ENCODE measurements around the gene ANKRD9.

Gene ANKRD9

GRCh38 chr14:102532204-102532658 is 22.7 kb upstream of the ANKRD9 start:
- no peak for TF ChIP-seq CTCF (IDR thresholded peaks at IDR 0.05)
- Histone ChIP-seq H3K4me3 (no peak overlapping the region), H3K27ac (no peak overlapping the region)
- no peak for DNase-seq (ENCODE audit: low spot score)

GRCh38 chr14:102530828-102531478 is 21.4 kb upstream of the ANKRD9 start:
- H3K27ac ChIP-seq: no peak overlapping the region
- TF ChIP-seq CTCF (IDR thresholded peaks at IDR 0.05): no peak

GRCh38 chr14:102528431-102529170 is 19.0 kb upstream of the ANKRD9 start:
- DNase-seq (ENCODE audit: low spot score): no peak
- no peak for TF ChIP-seq CTCF (IDR thresholded peaks at IDR 0.05)
- Histone ChIP-seq H3K27ac (no peak overlapping the region), H3K4me3 (no peak overlapping the region)

More at GRCh38 chr14:102530828-102531478, 21.4 kb upstream of the ANKRD9 start:
- DNase-seq (ENCODE audit: low spot score): no peak
- no peak overlapping the region for H3K4me3 ChIP-seq

- DNase-seq (ENCODE audit: low spot score): peak; percentile 75
- Histone ChIP-seq H3K4me3 (no peak overlapping the region), H3K27ac (no peak overlapping the region)
- no peak for TF ChIP-seq CTCF (IDR thresholded peaks at IDR 0.05)
These were observed 16.4 kb upstream of the ANKRD9 start for GRCh38 chr14:102525929-102526497.

- Histone ChIP-seq H3K27ac (peak overlapping the region; percentile 64 to 90), H3K4me3 (peak overlapping the region; percentile 79)
- TF ChIP-seq CTCF (IDR thresholded peaks at IDR 0.05): no peak
- peak; percentile 63 for DNase-seq (ENCODE audit: low spot score)
These were observed 15.8 kb upstream of the ANKRD9 start for GRCh38 chr14:102525219-102525928.

- H3K4me3 ChIP-seq: peak overlapping the region; percentile 79
These were observed 15.1 kb upstream of the ANKRD9 start for GRCh38 chr14:102524451-102525218.

More at GRCh38 chr14:102524451-102525218, 15.1 kb upstream of the ANKRD9 start:
- DNase-seq (ENCODE audit: low spot score): peak; percentile 99
- TF ChIP-seq CTCF (IDR thresholded peaks at IDR 0.05): peak; percentile 93
- peak overlapping the region; percentile 64 to 90 for H3K27ac ChIP-seq
